NCI-H1092 treated with DMSO at 0.1 percent for 48 hours (cell line): ENCODE results near the gene CDK14.

Experiments
- DNase-seq: peaks from one replicate; lab custom pipeline; 2025; lab: John Stamatoyannopoulos, UW

Gene CDK14

DNA sequence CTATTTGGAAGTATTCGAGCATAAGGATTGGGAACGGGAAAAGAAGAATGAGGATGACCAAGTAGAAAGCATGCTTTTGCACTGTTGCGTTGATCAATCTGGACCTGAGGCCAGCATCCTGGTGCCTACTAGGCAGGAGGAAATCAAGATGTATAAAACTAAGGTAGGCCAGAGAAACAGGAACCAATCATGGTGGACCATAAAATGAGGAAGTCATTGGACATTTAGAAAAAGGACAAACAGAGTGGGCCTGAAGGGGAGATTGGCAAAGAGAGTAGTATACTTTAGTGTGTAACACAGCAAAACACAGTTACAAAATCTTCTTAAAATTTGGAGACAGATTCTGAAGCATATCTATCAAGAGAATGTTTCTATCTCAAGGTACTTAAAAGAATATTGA, 497.1 kb downstream of the CDK14 start:
- no peak for DNase-seq

- no peak for DNase-seq
These were observed 502.4 kb downstream of the CDK14 start for GRCh38 chr7:91098566-91098965.

DNA sequence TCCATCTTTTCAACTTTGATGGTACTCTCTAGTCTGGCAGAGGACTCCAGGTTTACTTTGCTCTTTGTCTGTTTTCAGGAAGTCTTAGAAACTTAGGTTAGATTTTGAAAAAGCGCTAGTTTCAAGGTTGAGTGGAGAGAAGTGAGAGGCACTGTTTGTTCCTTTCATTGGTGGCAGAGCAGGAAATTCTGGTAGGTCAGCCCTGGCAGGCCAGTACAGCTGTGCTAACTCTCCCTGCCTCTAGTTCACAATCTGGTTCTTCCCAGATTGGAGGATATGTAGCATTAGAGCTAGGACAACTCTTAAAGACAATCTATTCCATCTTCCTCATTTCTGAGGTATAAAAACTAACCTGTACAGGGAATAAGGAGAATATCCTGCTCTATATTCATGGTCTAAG, 507.2 kb downstream of the CDK14 start:
- DNase-seq, result no peak

DNA sequence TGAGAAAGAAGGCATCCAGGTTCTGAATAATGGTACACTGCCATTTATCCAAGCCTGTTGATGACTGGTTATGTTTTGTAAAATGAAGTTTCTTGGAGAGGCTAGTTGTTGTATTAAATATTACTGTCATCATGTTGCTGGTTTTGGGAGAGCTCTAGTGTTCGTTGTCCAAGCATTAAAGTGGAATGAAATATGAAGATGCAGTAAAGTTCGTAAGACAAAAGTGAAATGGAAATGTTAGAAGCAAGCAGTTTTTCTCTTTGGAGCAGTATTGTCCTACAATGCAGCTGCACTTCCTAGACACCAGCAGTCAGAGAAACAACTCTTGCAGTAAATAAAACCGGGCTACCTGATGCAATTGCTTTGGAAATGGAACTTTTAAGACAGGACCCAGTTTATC, 511.3 kb downstream of the CDK14 start:
- no peak for DNase-seq

DNA sequence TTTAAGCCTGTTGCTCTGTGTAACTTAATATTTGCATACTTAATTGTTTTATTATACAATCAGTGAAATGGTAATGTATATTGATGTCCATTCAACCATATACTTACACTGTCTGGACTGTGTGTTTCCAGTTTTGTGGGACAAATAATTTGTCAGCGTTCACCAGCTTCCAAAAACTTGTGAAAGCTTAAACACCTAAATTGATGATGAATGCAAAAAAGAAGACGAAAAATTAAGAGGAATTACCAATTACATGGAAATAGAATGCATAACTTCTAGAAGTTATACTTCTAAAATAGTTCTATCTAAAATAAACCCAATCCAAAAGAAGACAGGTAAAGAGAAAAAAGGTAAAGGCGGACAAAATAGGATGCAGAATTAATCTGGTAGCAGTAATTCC, 513.1 kb downstream of the CDK14 start:
- no peak for DNase-seq

DNA sequence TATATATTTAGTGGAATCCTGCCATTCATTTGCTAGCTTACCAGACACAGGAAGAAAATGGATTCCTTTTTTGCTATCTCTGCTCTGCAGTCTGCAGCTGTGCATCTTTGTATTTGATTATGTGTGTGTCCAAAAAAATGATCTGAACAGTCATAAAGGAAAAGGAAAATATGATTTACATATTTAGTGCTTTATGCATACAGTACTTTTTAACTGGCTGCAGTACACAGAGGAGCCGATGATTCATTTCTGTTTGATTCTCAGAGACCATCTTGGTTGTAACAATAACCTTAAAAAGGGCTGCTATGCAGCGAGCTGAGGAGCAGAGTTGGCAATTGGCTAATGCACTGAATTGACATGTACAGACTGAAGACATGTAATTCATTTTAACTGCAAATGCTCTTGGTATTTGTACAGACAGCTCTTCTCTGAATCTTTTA, 516.8 kb downstream of the CDK14 start:
- DNase-seq, result no peak

GRCh38 chr7:91114232-91114631, 518.1 kb downstream of the CDK14 start:
- no peak for DNase-seq

DNA sequence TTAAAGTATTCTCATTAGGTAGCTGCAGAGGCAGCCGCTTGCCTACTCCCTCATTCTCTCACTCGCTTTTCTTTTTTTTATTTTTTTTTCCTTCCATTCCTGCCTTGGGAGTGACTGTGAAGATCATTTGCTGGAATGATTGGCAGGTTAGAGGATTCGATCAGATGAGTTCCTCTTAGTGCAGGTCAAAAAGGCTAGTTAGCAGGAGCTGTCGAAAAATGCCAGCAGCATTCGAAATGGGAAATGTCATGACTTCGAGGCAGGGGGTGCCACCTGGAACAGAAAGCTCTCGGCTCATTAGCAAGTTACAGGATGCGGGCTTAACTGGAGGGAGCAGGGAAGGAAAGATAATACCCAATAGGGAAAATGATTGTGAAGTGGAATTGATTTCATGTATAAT, 530.6 kb downstream of the CDK14 start:
- no peak for DNase-seq

GRCh38 chr7:91127325-91127724, 531.2 kb downstream of the CDK14 start:
- DNase-seq, result no peak

DNA sequence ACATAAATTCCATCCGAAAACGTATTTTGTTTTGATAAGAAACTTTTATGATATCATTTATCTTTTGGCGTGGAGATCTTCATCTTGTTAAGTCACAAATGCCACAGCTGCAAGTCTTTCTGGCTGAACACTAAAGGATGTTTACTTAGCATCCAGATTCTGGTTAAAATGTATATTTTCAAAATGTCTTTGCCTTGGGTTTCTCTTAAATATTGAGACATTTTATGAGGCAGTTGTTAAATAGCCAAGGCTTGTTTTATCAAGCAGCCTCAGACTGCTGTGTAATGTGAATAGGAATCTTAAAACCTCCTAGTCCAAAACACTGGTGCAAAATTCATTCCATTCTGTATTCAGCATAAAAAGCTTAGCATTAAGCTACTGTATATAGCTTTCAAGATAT, 531.8 kb downstream of the CDK14 start:
- no peak for DNase-seq

DNA sequence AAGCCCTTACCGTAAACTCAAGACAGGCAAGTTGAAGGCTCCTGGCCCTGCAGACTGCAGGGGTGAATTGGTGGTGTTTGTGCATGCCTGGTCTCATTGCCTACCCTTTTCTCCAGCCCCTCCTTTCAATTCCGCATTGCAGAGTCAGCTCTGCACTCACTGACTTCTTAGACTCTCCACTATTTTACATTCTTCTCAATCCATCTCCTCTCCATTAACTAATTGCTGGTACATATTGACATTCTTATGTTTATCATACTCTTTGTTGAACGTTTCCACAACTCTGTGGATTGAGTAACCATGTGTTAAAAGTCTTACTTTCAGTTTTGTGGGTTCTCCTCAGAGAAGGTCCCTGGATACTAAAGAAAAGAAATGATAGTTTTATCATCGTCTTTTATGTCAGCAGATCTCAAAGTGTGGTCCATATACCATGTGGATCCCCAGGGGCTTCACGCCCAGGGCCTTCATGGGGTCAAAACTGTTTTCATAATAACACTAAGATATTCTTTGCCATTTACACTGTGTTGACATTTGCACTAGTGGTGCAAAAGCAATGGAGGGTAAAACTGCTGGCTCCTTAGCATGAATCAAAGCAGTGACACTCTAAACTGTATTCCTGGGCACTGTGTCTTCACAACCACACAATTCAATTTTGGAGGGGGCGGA, 532.7 kb downstream of the CDK14 start:
- DNase-seq, result no peak

DNA sequence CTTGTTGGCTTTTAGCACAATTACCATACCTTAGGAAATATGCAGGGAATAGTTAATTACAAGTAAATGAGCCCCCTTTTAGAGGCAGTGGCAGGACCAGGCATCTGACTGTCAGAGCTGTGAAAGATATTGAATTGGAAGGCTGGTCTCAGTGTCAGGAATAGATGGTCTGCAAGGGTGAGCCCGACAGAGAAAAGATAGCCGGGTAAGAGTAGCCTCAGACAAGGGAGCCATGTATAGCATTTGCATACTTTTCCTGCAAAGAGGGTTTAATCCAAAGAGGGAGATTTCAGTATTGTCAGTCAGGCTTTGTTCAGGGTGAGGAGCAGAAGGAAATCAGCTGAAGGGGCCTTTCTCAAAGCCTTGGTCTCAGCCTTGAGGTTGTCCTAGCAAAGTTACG, 539.2 kb downstream of the CDK14 start:
- no peak for DNase-seq

- no peak for DNase-seq
These were observed 539.7 kb downstream of the CDK14 start for GRCh38 chr7:91135703-91136430.

DNA sequence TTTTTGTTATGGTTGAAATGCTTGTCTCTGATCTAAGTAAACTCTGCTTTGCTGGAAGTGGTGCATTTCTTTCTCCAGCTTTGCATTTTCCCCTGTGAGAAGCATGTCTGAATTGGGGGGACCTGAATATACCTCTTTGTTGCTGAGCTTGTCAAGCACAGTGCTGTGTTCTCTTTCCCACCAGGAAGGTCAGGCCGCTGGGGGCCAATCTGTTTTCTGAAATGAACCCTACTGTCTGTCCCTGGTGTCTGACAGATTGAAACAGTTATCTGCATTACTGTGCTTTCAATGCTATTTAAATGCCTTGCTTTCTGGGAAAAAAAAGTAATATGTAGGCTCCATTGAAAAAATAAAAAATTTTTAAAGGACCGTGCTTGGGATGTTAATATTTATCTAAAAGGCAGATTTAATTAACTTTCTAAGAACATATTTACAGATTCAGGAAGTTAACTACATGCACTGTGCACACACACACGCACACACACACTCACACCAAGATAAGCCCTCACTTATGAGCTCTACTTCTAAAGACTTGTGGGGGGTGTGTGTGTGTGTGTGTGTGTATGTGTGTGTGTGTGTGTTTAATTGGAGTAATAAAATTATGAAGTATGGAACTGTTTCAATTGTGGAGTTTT, 541.1 kb downstream of the CDK14 start:
- no peak for DNase-seq

- DNase-seq, result no peak
These were observed 541.8 kb downstream of the CDK14 start for GRCh38 chr7:91137788-91138368.

- DNase-seq, result no peak
These were observed 544.2 kb downstream of the CDK14 start for GRCh38 chr7:91140286-91140685.

DNA sequence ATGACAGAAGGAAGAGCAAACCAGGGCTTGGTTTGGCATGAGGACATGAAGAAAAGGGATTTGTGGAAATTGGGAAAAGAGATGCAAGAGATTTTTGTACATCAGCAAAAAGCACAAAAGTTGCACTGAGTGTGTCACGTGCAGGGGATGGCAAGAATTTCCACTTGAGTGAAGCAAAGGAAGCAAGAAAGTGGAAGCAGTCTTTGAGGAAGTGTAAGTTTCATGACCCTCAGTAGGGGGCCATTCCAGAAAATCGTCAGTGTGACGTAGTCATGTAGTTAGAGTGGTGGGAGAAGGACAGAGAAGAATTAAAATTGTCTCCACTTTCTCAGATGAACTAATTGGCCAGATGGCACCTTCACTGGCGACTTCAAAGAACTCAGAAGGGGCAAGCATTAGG, 544.9 kb downstream of the CDK14 start:
- DNase-seq, result no peak

DNA sequence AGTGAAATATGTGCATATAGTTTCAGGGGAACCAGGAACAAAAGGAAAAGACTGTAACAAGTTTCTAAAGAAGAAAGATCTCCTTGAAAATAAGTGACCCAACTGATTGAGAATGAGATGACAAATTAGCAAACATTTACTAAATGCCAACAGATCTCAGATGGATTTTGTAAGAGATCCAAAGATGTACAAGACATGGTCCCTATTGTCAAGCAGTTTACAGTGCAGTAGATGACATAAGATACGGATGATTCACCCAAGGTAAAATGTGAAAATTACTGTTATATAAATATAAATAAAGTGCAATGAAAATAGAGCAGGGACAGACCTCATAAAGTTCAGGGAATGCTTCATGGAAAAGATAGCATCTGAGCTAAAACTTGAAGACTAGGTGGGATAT, 546.6 kb downstream of the CDK14 start:
- DNase-seq, result no peak

GRCh38 chr7:91149341-91150246, 553.5 kb downstream of the CDK14 start:
- DNase-seq, result no peak

DNA sequence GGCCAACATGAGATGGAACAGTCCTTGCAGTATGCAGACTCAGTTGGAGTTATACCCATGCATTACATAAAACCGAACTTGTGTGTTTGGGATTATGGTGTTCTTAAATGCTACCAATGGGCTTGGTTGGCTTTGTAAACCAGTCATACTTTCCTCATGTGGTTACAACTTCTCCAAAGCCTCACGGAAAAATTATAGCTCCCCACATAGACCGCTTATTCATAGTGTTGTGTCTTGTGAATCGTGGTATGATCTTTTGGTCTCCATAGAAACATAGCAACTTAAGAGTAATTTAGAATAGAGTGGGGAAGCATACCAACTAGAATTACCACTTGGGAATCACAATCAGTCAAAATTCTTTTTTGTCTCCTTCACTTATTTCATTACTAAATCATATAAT, 555.8 kb downstream of the CDK14 start:
- no peak for DNase-seq

DNA sequence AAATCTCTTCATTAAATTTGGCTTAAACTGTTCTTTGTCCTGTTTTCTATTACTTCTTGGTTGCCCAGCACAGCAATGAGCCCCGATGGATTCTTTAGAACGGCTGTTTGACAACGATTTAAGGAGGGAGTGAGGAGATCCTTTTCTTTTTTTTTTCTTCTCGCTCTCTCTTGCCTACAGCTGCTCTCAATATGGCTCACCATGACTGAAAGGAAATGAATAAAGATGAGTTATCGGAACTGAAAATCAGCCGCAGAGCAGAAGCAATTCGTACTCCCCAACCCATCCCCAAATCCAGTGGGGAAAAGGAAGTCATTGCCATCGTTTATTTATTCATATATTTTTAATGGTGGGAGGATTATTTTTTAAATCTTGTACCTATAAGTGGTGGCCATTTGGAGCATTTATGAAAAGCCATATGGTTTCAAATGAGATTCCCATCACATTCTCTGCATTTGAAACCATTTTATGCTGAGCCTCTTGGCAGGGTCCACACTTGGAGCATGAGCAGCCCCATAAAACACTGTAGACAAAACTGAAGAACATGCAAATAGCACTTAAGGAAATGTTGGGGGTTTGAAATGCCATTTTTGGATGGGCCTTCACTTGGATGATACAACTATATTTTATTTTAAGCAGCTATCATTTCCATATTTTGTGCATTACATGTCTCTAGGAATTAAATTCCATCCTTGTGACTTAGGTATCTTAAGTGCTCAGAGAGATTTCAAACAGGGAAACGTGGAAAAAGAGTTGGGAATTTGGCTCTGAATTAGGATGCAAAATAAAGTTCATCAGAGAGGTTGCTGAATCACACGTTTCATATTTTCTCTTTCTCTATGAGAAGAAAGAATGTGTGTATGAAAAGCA, 560.4 kb downstream of the CDK14 start:
- no peak for DNase-seq
